GM10266 (cell line): ENCODE data around the gene MYO3A.

Experiments
- DNase-seq: peaks from one replicate; pipeline ENCODE4 v3.0.0; 2012; ENCODE audit errors: extremely low spot score
- TF ChIP-seq, protein P1 (sequence below): IDR thresholded peaks from 2 replicates; pipeline ENCODE4 v1.5.1; 2012; ENCODE audit warnings: mild to moderate bottlenecking, low read depth; ENCODE audit not compliant: control insufficient read depth, insufficient read depth; ENCODE audit errors: missing control alignments

MYO3A gene

DNA sequence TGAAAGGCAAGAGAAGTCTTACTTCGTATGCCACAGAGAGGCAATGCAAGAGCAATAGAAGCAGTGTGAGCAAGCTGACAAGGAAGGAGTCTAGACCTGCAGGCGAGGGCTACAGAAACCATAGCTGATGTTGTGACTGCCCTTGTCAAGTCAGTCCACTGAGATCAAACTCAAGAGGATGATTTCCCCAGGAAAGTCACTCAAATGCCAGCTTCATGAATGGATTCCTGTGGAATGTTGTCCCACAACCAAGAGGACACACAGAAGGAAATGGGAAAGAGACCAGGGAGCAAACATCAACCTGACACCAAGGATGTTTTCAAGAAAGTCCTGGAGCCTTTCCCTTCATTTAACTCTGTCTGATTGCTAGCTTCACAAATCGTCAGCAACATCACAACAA is 204.6 kb downstream of the MYO3A start:
- no peak for DNase-seq
- TF ChIP-seq, protein P1, sequence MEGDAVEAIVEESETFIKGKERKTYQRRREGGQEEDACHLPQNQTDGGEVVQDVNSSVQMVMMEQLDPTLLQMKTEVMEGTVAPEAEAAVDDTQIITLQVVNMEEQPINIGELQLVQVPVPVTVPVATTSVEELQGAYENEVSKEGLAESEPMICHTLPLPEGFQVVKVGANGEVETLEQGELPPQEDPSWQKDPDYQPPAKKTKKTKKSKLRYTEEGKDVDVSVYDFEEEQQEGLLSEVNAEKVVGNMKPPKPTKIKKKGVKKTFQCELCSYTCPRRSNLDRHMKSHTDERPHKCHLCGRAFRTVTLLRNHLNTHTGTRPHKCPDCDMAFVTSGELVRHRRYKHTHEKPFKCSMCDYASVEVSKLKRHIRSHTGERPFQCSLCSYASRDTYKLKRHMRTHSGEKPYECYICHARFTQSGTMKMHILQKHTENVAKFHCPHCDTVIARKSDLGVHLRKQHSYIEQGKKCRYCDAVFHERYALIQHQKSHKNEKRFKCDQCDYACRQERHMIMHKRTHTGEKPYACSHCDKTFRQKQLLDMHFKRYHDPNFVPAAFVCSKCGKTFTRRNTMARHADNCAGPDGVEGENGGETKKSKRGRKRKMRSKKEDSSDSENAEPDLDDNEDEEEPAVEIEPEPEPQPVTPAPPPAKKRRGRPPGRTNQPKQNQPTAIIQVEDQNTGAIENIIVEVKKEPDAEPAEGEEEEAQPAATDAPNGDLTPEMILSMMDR, result no peak

DNA sequence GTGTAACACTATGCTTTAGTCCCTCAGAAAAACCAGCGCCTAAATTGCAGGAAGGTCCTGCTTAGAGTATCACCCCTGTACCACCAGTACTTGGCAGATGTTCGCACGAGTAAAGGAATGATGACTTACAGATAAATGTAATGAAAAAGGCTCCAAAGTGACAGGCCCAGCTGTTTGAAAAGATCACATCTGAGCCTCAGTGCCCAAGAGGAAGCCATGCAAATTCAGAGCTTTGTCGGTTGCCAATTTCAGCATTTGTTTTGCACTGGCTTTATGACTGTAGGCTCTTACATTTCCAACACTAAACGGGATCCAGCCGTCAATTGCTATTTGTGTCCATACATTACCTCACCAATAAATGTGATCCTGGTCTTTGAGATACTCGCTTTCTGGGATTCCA is 222.0 kb downstream of the MYO3A start:
- no peak for DNase-seq
- TF ChIP-seq, protein P1, result no peak

DNA sequence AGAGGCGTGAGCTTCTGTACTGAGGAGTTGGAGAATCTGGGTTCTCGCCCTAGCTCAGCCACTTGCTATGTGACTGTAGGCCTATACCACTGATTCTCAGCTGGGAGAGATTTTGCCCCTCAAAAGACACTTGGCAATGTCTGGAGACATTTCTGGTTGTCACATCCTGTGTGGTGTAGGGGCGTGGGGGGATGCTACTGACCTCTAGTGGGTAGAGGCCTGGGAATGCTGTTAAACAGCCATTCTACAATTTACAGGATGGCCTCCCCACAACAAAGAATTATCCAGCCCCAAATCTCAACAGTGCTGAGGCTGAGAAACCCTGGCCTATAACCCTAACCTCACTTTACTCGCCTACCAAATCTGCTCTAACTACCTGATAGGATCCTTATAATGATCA is 223.7 kb downstream of the MYO3A start:
- TF ChIP-seq, protein P1, result no peak
- DNase-seq, result no peak

DNA sequence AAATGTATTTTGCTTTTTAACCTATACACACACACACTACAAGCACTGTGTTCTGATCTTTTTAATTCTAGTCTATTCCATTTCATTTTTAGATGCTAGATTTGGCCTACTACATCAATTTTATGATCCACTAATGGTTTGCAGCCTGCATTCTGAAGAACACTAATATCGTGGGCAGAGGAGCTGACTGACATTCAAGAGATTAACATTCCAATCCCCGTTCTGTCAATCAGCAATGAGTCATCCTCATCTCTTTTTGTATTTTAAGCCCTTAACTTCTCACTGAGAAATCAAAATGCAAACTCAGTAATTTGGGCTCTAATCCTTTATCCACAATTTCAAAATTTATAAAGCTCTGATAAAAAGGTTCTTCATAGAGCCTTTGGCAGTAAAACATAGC is 235.4 kb downstream of the MYO3A start:
- DNase-seq, result no peak
- TF ChIP-seq, protein P1, result no peak

DNA sequence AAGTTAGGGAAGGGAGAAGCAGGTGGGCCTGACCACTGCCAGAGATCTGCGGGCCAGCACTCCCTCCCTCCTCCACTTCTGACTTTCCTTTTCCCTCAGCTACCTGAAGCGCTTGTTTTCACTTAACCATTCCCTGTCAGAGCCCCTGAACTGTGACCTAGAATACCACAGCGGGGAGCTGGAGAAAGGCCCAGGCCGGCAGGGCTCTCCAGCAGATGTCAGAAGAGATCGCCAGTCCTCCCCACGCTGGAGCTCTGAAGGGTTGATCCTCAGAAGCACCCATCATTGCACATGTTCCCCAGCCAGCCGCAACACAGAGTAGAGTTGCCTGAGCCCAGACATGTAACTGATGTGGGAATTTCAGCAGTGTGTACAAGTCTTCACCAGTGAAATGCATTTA is 238.1 kb downstream of the MYO3A start:
- DNase-seq, result no peak
- TF ChIP-seq, protein P1, result no peak

DNA sequence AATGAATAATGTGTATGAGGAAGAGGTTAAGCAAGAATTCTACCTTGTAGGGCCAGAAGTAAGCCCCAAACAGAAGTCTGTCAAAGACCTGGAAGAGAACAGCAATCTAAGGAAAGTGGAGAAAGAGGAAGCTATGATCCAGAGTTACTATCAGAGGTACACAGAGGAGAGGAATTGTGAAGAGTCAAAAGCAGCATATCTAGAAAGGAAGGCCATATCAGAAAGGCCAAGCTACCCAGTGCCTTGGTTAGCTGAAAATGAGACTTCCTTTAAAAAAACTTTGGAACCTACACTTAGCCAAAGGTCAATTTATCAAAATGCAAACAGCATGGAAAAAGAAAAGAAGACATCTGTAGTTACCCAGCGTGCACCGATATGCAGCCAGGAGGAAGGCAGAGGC is 239.8 kb downstream of the MYO3A start:
- no peak for DNase-seq
- TF ChIP-seq, protein P1, result no peak

DNA sequence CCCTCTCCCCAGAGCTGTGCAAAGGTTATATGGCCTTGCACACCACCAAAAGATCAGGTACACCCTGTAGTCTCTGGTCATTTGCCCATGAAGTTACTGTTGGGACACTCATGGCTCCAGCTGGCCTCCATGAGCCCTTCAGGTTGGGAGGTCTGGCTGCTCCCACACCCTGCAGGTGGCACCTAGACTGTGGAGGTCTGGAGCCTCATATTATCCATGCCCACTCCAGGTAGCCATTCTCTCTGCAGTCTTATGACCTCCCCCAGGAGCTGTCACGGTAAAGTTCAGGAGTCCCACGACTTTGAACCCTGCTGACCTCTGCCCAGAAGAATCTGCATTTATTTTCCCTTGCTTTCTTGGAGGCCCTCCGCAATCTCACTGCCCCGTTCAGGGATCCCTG is 243.3 kb downstream of the MYO3A start:
- no peak for DNase-seq
- TF ChIP-seq, protein P1, result no peak
